DND-41 (cell line): Measurements from ENCODE around the gene CLK2.

Source experiments
- EZH2 ChIP-seq: IDR thresholded peaks from 3 replicates; pipeline ENCODE4 v1.6.1; 2012; ENCODE audit warnings: borderline replicate concordance, low read depth, mild to moderate bottlenecking, moderate library complexity, low read length, inconsistent platforms; ENCODE audit not compliant: severe bottlenecking
- TF ChIP-seq, protein P1 (sequence below): IDR thresholded peaks from 2 replicates; pipeline ENCODE4 v1.5.1; 2012; ENCODE audit warnings: borderline replicate concordance, low read length, moderate library complexity, mild to moderate bottlenecking; ENCODE audit not compliant: poor library complexity, severe bottlenecking; ENCODE audit errors: extremely low read depth

- TF ChIP-seq, protein P1, sequence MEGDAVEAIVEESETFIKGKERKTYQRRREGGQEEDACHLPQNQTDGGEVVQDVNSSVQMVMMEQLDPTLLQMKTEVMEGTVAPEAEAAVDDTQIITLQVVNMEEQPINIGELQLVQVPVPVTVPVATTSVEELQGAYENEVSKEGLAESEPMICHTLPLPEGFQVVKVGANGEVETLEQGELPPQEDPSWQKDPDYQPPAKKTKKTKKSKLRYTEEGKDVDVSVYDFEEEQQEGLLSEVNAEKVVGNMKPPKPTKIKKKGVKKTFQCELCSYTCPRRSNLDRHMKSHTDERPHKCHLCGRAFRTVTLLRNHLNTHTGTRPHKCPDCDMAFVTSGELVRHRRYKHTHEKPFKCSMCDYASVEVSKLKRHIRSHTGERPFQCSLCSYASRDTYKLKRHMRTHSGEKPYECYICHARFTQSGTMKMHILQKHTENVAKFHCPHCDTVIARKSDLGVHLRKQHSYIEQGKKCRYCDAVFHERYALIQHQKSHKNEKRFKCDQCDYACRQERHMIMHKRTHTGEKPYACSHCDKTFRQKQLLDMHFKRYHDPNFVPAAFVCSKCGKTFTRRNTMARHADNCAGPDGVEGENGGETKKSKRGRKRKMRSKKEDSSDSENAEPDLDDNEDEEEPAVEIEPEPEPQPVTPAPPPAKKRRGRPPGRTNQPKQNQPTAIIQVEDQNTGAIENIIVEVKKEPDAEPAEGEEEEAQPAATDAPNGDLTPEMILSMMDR, result no peak
- no peak for TF ChIP-seq EZH2
Observed at GRCh38 chr1:155272466-155273342, 600 bp downstream of the CLK2 start.
